Natural killer cell treated with Interleukin-12 subunit alpha and Interleukin-12 subunit beta and Interleukin-15 and Interleukin-18, amount 100 ng/mL, for 72 hours (primary cell): ENCODE data around the gene CCER1. TPM values are rescaled to one million over a fixed set of nuclear protein-coding genes. Genes with fewer than 3 reads are reported as not detected.

ENCODE experiments used
- ATAC-seq, 2 donors: fragments of 150-1000 bp; cut with Tn5 transposase in 1 of 2; sonication (Bioruptor Pico), chemical (Tn5 transposase) in 1 of 2; 2 replicates each; pipeline ENCODE4 v1.10.0; 2021
- DNase-seq: peaks from one replicate; pipeline ENCODE4 v3.0.0; 2022; ENCODE audit warnings: low spot score
- H3K27ac Mint-ChIP-seq, 2 donors: 1 replicate in 1 of 2; 2 replicates in 1 of 2; pipeline ENCODE4 v1.8.0; 2022; ENCODE audit warnings: mixed read lengths in 2 of 2, mild to moderate bottlenecking in 1 of 2, moderate library complexity in 1 of 2
- H3K27me3 Mint-ChIP-seq, 2 donors: 1 replicate in 1 of 2; 2 replicates in 1 of 2; pipeline ENCODE4 v1.8.0; 2022; ENCODE audit warnings: mixed read lengths in 2 of 2
- H3K36me3 Mint-ChIP-seq: one replicate; pipeline ENCODE4 v1.8.0; 2022; ENCODE audit warnings: mixed read lengths
- H3K4me1 Mint-ChIP-seq, 2 donors: 1 replicate in 1 of 2; 2 replicates in 1 of 2; pipeline ENCODE4 v1.8.0; 2022; ENCODE audit warnings: low read depth in 2 of 2, mixed read lengths in 2 of 2, mild to moderate bottlenecking in 1 of 2
- H3K4me3 Mint-ChIP-seq: one replicate; pipeline ENCODE4 v1.8.0; 2022; ENCODE audit warnings: mixed read lengths
- H3K9me3 Mint-ChIP-seq: 2 replicates; pipeline ENCODE4 v1.8.0; 2022; ENCODE audit warnings: mixed read lengths
- total RNA-seq, 2 donors: library from RNA; stranded (reverse); gene quantifications; one replicate each; pipeline ENCODE4 v1.2.3, GENCODE V29; 2022

CCER1 gene
- total RNA-seq, 2 donors from 2014 or later: not detected

DNA sequence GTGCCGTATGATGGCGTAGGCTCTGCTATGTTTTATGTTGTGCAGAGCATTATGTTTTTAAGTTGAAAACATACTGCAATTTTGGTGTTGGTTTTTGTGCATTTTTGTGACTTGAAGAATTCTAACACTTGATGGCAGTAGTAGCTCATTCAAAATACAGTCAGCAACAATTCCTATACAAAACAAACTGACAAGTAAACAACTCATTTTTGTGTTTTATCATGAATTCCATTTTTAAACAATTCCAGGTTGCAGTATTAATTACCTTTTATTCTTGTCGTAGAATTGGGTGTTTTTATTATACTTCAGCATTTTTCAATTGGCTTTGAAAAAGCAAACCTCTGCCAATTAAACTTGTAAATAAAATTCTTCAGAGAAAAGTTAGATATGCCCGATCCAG, 4.1 kb upstream of the CCER1 start:
- Mint-ChIP-seq H3K36me3 (no peaks in the 10 kb centered on the region), H3K4me1 (no peaks in the 10 kb centered on the region), H3K27me3 (no peaks in the 10 kb centered on the region), H3K4me3 (no peak overlapping the region), H3K27ac (no peak overlapping the region), H3K9me3 (no peaks in the 10 kb centered on the region)
- ATAC-seq (no peak), DNase-seq (no peak)

DNA sequence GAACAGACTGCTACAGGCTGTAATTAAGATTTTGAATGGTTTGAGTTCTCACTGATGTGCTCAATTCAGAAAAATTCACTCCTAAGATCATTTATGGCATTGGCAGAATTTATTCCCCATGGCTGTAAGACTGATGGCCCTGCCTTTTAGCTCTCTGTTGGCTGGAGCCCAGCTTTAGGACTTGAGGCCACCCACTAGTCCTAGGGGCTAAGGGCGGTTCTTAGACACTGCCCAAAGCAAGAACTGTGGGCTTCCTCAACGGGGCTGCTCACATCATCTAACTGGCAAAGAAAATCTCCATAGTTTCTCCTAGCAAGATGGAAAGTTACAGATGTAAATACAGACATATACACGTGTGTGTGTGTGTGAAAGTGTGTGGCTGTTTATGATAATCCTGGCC, 3.4 kb upstream of the CCER1 start:
- Mint-ChIP-seq H3K27ac (no peak overlapping the region), H3K36me3 (no peaks in the 10 kb centered on the region), H3K27me3 (peaks cover 0 to 4% of the 10 kb centered on the region in 2 donors), H3K9me3 (no peaks in the 10 kb centered on the region), H3K4me3 (no peak overlapping the region), H3K4me1 (no peaks in the 10 kb centered on the region)
- ATAC-seq (no peak), DNase-seq (no peak)

DNA sequence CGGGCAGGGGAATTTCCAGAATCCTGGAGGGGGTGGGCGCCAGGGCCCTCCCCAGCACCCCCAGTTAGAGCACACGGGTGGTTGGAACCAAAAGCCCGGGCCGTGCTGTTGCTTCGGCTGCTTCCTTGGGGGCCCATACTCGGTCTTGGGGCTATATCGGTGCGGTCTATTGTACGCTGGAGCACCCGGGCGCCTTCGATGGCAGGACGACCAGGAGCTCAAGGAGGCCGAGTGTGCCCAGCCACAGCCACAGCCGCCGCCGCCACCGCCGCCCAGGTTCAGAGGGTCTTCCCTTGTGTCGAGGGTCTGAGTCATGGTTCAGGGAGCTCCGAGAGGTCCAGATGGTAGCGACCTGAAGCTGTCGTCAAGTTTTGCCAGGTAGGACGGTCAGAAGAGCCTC, 548 bp downstream of the CCER1 start:
- ATAC-seq: peak in 1 of 2 donors; percentile 32
- H3K27ac Mint-ChIP-seq: no peak overlapping the region
- no peak overlapping the region for H3K4me3 Mint-ChIP-seq
- no peaks in the 10 kb centered on the region for H3K36me3 Mint-ChIP-seq
- peaks cover 0 to 4% of the 10 kb centered on the region in 2 donors for H3K27me3 Mint-ChIP-seq
- DNase-seq: no peak
- no peaks in the 10 kb centered on the region for H3K4me1 Mint-ChIP-seq
- H3K9me3 Mint-ChIP-seq: no peaks in the 10 kb centered on the region

DNA sequence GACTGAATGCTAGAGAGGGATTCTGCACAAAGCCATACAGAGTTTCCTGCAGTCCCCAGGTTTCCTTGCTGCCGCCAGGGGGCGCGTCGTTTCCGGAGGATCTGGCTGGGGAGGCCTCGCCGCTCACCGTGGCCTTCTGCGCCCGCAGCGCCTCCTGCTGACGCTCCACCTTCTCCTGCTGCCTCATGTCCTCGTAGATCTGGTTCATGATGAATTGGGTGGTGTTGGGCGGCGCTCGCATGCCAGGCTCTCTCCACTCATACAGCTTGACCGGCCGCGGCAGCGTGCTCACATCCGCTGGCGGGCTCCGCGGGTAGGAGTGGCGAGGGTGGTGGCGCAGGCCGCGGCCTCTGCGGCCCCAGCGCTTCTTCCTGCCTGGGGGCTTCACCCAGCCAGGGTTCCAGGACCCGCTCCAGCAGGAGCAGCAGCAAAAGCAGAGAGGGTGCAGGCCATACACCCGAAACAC, 987 bp downstream of the CCER1 start:
- Mint-ChIP-seq H3K4me3 (no peak overlapping the region), H3K27ac (no peak overlapping the region), H3K27me3 (peaks cover 0 to 4% of the 10 kb centered on the region in 2 donors), H3K9me3 (no peaks in the 10 kb centered on the region), H3K4me1 (no peaks in the 10 kb centered on the region), H3K36me3 (no peaks in the 10 kb centered on the region)
- no peak for DNase-seq
- peak; percentile 20 to 27 for ATAC-seq

DNA sequence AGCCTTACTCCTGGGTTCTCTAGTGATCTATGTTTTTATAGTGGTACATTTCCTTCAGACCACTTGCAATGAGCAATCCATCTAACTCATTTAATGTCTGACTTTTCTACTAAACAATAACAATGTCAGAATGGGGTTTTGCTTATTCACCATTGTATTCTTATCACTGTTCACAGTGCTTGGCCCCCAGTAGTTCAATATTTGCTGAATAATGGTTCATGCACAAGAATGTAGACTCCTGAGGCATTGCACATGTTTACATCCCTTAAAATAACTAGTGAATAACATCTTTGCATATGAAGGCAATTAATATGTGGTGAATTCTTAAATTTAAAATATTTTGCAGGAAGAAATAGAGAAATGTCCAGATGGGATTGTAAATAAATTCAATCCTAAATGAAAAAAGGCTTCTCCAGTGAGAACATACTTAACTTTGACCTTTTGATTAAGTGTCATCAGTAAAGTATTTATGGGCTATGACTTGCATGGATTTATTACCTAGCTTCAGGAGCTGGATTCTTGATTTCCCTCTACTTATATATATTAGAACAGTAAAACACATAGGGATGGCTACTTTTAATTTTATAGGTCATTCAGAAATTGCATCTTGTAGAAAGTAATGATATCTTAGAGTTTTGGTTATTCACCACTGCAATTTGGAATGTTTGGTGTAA, 3.4 kb downstream of the CCER1 start:
- H3K36me3 Mint-ChIP-seq: no peaks in the 10 kb centered on the region
- no peak for DNase-seq
- H3K27ac Mint-ChIP-seq: no peak overlapping the region
- no peaks in the 10 kb centered on the region for H3K4me1 Mint-ChIP-seq
- no peaks in the 10 kb centered on the region for H3K9me3 Mint-ChIP-seq
- no peak overlapping the region for H3K4me3 Mint-ChIP-seq
- no peak for ATAC-seq
- peaks cover 0 to 4% of the 10 kb centered on the region in 2 donors for H3K27me3 Mint-ChIP-seq

DNA sequence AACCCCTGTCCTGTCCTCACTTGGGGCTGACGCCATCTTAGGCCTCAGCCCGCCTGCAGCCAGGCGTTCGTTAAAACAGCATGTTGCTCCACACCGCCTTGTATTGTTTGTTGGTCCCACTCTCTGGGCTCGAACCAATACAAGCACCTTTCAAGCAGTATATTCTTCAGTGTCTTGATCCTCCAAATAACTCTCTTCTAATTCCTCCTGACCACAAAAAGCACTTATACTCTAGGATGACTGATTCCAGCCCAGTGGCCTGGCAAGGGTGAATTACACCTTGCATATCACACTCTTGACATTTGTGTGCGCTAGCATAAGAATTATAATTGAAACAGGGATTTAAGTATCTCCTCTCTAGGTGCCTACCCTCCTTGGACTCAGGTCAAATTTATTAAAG, 7.1 kb downstream of the CCER1 start:
- no peak for DNase-seq
- Mint-ChIP-seq H3K4me3 (no peak overlapping the region), H3K4me1 (no peaks in the 10 kb centered on the region), H3K27me3 (no peaks in the 10 kb centered on the region), H3K36me3 (no peaks in the 10 kb centered on the region), H3K27ac (no peak overlapping the region), H3K9me3 (no peaks in the 10 kb centered on the region)
- ATAC-seq: no peak

DNA sequence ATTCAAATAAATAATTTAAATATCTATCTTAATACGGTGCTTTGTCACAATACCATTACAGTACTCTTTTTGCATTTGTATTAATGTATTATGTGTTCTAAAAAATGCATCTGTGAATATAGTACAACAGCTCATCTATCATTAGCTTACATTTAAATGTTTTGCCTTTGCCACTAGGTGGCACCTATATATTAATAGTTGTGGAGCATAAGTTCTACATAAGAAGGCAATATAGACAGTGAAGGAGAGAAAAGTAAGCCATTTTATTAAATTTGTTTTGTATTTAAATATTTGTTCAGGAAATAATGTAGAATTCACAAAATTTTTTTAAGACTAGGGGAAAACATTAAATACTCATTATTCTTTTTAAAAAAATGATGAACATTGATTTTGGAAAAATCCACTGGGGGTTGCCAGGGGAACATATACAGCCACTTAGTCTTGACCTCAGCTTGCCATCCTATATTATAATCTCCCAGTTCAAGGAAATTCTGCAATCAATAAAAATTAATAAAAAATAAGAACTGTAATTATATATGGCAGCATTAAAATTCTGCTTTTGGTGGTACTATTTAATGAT, 9.8 kb downstream of the CCER1 start:
- DNase-seq (no peak), ATAC-seq (no peak)
- Mint-ChIP-seq H3K4me1 (no peaks in the 10 kb centered on the region), H3K36me3 (no peaks in the 10 kb centered on the region), H3K4me3 (no peak overlapping the region), H3K9me3 (no peaks in the 10 kb centered on the region), H3K27me3 (no peaks in the 10 kb centered on the region), H3K27ac (no peak overlapping the region)

DNA sequence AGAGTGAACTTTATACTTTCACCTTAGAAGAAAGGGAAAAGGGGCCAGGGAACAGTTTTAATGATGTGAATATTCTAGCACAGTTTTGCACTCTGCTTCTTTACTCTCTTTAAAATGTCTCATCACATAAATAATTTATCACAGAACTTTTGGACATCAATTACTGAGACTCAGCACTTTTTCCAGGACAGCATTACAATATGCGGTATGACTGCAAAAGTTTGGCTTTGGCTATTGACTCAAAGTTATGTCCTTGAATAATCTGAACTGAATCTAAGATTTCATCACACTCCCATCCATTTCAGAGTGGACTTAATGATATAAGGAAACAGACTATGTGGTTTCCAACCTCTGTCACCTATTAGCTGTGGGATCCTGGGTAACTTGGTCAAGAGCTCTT, 11.7 kb downstream of the CCER1 start:
- ATAC-seq (no peak), DNase-seq (no peak)
- Mint-ChIP-seq H3K4me1 (no peaks in the 10 kb centered on the region), H3K27me3 (no peaks in the 10 kb centered on the region), H3K9me3 (no peaks in the 10 kb centered on the region), H3K27ac (no peak overlapping the region), H3K4me3 (no peak overlapping the region), H3K36me3 (no peaks in the 10 kb centered on the region)

DNA sequence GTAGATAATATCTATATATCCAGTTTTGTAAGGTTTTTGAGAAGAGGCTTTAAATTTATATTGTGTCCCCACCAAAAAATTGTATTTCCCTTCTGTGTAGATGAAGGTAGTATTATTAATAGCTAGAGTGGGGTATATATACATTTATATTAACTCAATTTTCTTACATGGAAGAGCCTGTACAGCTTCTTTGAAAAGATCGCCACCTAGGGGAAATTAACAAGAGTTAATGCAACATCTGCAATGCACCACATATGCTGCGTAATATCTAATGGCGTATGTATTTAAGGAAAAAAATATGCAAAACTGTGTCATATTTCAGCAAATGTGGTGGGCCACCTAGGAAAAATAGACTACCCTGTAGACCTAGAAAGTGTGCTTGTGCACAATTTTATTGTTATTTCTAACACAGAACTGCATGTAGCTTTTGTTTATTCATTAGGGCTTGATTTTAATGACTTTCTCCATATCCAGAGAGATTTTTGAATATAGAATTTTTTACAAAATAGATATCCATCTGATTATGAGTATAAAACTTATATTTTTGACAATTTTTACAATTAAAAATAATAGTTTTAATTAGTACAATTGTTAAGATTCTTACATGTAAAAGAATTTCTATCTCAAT, 14.0 kb downstream of the CCER1 start:
- H3K9me3 Mint-ChIP-seq: no peaks in the 10 kb centered on the region
- H3K4me1 Mint-ChIP-seq: no peaks in the 10 kb centered on the region
- ATAC-seq (no peak), DNase-seq (no peak)
- peaks cover 0 to 6% of the 10 kb centered on the region in 2 donors for H3K27me3 Mint-ChIP-seq
- H3K27ac Mint-ChIP-seq: no peak overlapping the region
- H3K36me3 Mint-ChIP-seq: no peaks in the 10 kb centered on the region
- H3K4me3 Mint-ChIP-seq: no peak overlapping the region

DNA sequence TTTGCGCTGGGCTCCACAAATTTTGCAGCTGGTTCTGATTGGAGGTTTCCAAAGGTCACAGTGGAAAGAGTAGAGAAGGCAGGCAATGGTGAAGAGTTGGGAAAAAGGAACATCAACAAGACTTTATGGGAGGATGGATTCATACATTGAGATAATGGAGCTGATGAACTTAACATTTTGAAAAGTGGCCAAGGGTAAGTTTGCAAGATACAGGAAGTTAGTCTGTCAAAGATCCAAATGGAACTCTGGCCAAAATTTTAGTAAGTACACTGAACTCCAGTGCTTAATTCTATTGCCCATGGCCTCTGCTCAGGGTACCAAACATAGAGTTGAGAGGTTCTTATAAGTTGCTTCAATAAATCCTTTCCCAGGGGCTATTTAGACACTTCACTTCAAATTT, 15.6 kb downstream of the CCER1 start:
- no peaks in the 10 kb centered on the region for H3K9me3 Mint-ChIP-seq
- no peak for DNase-seq
- no peaks in the 10 kb centered on the region for H3K4me1 Mint-ChIP-seq
- no peak overlapping the region for H3K27ac Mint-ChIP-seq
- peaks cover 0 to 12% of the 10 kb centered on the region in 2 donors for H3K27me3 Mint-ChIP-seq
- ATAC-seq: no peak
- H3K4me3 Mint-ChIP-seq: no peak overlapping the region
- no peaks in the 10 kb centered on the region for H3K36me3 Mint-ChIP-seq

DNA sequence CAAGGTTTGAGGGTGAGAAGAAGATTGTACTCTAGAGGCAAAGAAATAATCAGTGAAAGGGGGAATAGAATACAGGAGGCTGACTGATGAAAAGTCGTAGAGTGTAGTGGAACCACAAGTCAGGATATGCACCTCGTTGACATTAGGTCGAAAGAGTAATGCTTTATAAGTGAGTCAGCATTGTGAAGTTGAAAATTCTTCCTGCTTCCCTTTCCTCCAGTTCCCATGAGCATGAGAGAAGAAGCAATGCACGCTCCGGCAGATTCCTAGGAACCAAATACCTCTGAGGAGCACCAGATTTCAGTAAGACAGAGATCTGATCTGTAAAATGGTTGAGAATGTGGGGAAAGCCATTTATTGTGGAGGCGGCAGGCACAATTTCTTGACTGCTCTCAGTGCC, 16.5 kb downstream of the CCER1 start:
- ATAC-seq (no peak), DNase-seq (no peak)
- Mint-ChIP-seq H3K9me3 (no peaks in the 10 kb centered on the region), H3K27me3 (peaks cover 0 to 12% of the 10 kb centered on the region in 2 donors), H3K36me3 (no peaks in the 10 kb centered on the region), H3K4me3 (no peak overlapping the region), H3K4me1 (no peaks in the 10 kb centered on the region), H3K27ac (no peak overlapping the region)

DNA sequence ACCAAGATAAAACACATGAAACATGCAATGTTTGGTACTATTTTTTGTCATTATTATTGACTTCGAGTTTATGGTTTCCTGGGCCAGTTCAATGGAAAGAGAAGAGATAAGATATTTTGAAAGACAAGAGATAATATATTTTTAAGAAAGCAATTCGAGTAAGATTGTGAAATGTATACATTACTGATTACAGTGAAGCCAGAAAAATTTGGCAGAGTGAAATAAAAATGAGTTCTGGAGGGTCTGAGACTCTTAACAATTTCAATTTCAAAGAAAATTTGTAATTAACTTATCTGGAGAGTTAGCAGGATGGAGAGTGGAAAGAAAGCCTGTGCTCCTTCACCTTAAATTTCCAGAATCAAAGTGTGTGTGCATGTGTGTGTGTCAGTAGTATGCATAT, 17.3 kb downstream of the CCER1 start:
- Mint-ChIP-seq H3K4me3 (no peak overlapping the region), H3K27ac (no peak overlapping the region), H3K4me1 (no peaks in the 10 kb centered on the region), H3K27me3 (peaks cover 0 to 12% of the 10 kb centered on the region in 2 donors), H3K36me3 (no peaks in the 10 kb centered on the region), H3K9me3 (no peaks in the 10 kb centered on the region)
- DNase-seq: no peak
- no peak for ATAC-seq

DNA sequence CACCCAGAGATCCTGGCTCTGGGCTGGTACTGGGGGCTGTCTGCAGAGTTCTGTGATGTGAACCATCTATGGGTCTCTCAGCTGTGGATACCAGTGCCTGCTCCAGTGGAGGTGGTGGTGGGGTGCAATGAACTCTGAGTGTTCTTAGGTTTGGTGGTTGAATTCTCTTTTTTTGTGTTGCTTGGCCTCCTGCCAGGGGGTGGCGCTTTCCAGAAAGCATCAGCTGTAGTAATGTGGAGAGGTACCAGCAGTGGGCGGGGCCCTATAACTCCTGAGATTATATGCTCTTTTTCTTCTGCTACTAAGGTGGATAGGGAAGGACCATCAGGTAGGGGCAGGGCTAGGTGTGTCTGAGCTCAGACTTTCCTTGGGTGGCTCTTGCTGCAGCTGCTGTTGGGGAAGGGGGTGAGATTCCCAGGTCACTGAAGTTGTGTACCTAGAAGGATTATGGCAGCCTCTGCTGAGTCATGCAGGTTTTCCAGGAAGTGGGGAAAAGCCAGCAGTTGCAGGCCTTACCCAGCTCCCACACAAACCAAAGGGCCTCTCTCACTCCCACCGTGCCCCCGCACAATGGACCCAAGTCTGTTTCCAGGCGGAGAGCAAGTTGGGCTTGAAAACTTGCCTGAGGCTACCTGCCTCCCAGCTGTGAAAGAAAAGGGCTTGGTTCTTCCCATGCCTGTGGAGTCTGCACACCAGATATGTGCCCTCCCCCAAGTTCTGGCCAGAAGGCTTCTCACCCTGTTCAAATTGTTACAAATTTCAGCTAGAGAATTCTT, 18.6 kb downstream of the CCER1 start:
- no peak overlapping the region for H3K4me3 Mint-ChIP-seq
- ATAC-seq (no peak), DNase-seq (no peak)
- peaks cover 6% of the 10 kb centered on the region for H3K9me3 Mint-ChIP-seq
- H3K36me3 Mint-ChIP-seq: no peaks in the 10 kb centered on the region
- H3K27ac Mint-ChIP-seq: no peak overlapping the region
- peaks cover 0 to 12% of the 10 kb centered on the region in 2 donors for H3K27me3 Mint-ChIP-seq
- H3K4me1 Mint-ChIP-seq: no peaks in the 10 kb centered on the region

DNA sequence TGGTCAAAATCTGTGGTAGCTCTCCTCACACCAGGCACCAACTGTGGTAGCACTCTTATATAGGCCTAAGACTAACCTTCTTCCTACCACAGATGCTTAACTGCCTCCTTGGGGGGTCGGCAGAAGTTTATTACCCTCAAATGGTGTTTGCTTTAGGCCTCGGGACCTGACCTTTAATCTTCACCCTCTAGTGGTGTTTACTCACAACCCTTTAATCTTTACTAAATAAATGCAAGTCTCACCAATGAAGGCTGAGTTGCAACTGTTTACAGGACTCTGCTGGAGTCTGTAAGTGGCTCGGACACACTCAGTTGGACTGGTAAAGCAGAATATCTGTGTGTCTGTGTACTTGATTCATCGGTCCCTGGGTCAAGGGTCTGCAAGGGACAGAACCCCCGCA, 29.4 kb downstream of the CCER1 start:
- Mint-ChIP-seq H3K4me1 (no peaks in the 10 kb centered on the region), H3K27me3 (peaks cover 2 to 5% of the 10 kb centered on the region in 2 donors), H3K9me3 (peaks cover 9% of the 10 kb centered on the region), H3K36me3 (peaks cover 5% of the 10 kb centered on the region), H3K27ac (no peak overlapping the region), H3K4me3 (no peak overlapping the region)
- no peak for ATAC-seq
- no peak for DNase-seq
